HG03108 (cell line): Measurements from ENCODE around the gene USP5.
"Not testable (repeated sequence)": the region's sequence is repeated elsewhere in the genome, so short reads cannot be mapped to it uniquely, and the experiment has no call there.

Experiments used
- ATAC-seq: cut with Tn5 transposase; IDR thresholded peaks from one replicate; pipeline ENCODE4 v1.9.1; 2021; ENCODE audit warnings: moderate library complexity; ENCODE audit not compliant: unreplicated experiment

Gene USP5

GRCh38 chr12:6863586-6864321 is 11.8 kb downstream of the USP5 start:
- no peak for ATAC-seq

- not testable (repeated sequence) for ATAC-seq
These were observed 13.4 kb downstream of the USP5 start for GRCh38 chr12:6865307-6865706.

GRCh38 chr12:6866163-6866919 is 14.4 kb downstream of the USP5 start:
- no peak for ATAC-seq

DNA sequence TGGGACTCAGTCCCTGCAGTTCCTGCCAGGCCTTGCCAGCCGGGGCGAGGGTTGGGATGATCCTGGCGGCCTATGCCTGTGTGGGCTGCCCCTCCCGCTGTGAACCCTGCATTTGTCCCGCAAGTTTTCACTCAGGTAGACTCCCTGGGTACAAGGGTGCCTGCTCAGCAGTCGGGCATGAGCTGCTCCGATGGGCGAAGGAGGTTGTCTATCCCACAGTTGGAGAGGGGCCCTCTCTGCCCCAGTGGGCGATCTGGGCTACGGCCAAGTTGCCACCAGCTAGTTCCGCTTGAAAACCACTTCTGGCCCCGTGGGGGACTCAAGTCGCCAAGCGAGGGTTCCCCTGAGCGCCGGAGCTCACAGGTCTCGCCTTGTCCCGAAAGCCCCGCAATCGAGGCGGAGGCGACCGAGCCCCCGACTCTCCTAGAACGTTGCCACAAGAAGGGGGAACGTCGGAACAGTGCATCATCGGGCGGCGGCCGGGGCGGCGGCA is 15.0 kb downstream of the USP5 start:
- ATAC-seq: peak; percentile 1

GRCh38 chr12:6867413-6868210 is 15.7 kb downstream of the USP5 start, which contains the start of gene TPI1:
TPI1 (plus strand) TSS chr12:6867531; CDS start chr12:6867567, 36 bp downstream.
- ATAC-seq: peak; percentile 53

DNA sequence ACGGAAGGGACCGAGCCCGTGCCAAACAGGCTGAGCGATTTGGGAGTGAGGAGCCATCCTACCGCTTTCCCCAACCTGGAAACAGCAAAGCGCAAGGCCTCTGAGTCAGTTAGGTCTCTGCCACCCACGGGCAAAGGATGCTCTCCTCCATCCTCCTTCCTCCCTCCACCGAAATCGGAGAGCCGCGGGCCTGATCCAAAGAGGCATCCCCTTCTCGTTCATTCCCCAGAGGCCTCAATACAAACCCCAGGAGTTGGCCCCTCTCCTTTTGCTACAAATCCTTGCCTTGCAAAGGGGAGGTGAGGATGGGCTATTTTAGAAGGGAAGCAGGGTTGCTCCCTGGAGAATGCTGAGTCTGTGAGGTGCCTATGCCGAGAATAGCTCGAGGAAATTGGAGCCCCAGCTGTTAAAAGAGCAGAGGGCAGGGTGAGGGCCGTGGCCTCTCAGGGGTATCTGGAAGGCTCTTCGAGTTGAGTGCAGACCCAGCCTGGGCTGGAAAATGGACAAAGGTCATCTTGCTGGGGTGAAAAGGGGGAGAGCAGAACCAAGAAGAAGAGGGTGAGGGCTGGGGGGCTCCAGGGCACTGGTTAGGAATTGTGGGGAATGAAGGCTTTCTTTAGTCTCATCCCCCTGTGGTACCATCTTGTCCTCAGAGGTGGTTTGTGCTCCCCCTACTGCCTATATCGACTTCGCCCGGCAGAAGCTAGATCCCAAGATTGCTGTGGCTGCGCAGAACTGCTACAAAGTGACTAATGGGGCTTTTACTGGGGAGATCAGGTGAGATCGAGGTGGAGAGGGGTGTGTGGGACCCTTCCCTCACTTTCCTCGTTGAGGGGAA is 16.5 kb downstream of the USP5 start:
- no peak for ATAC-seq

DNA sequence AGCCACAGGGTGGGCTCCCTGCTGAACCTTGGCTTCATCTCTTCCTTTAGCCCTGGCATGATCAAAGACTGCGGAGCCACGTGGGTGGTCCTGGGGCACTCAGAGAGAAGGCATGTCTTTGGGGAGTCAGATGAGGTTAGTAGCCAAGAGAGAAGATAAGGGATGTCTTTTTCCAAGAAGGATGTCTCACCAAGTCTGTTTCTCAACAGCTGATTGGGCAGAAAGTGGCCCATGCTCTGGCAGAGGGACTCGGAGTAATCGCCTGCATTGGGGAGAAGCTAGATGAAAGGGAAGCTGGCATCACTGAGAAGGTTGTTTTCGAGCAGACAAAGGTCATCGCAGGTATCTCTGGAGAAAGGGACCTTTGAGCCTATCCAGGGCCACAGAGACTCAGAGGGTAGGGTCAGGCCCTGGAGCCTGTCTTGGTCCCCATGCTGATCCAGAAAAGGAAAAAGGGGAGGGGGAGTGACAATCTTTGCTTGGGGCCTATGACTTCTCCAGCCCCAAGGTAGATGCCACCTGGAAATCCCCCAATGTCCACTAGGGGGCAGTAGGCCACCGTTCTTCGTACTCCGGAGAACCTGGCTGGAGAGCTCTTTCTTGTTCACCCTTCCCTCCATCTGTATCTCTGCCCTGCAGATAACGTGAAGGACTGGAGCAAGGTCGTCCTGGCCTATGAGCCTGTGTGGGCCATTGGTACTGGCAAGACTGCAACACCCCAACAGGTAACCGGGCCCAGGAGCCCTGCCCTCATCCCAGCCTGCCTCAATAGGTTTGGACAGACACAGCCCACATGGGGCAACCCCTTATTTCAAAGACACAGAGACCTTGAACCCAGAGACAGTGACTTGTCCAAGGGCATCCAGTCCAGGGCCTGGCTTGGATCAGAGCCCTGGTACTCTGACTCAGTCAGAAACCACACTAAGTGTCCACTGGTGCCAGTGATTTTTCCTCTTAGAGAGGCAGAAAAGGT is 17.4 kb downstream of the USP5 start:
- ATAC-seq: no peak

DNA sequence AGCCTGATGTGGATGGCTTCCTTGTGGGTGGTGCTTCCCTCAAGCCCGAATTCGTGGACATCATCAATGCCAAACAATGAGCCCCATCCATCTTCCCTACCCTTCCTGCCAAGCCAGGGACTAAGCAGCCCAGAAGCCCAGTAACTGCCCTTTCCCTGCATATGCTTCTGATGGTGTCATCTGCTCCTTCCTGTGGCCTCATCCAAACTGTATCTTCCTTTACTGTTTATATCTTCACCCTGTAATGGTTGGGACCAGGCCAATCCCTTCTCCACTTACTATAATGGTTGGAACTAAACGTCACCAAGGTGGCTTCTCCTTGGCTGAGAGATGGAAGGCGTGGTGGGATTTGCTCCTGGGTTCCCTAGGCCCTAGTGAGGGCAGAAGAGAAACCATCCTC is 18.4 kb downstream of the USP5 start:
- not testable (repeated sequence) for ATAC-seq

DNA sequence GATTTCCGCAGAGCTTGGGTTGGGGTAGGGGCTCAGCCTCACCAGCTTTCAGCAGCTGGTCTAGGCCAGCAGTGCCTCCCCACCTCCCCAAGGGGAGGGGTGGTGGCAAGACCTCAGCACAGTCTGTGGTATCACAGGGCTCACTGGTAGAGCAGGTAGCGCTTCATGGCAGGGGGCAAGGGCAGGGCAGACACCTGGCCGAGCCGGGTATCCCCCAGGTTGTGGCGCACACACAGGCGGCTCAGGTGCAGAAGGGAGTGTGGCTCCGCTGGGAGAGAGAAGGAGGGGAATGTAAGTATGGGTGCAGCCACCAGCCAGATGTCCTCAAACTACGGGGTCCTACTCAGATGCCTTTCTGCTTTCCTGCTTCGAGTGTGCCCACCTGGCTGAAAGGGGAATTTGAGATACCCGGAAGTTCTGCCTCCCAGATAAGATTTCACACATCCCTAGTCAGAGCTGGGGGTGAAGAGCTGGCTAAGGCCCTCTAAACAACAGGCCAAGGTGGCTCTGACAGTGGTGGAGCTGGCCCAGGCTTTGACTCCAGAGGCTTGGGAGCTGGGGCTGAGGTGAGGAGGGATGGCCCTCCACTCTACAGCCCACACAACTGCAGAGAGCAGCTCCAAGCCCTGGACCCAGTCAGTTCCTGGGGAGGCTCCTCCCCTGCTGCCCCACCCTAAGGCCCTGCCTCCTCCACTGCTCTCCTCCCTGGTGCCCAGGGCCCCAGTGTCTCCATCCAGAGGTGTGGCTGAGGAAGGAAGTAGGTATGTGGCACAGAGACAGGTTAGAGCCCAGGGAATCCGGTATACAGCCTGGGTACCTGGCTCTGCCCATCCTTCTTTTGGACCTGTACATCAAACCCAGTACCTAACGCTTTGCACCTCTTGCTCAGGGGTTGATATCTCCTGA is 19.4 kb downstream of the USP5 start:
- ATAC-seq: no peak

DNA sequence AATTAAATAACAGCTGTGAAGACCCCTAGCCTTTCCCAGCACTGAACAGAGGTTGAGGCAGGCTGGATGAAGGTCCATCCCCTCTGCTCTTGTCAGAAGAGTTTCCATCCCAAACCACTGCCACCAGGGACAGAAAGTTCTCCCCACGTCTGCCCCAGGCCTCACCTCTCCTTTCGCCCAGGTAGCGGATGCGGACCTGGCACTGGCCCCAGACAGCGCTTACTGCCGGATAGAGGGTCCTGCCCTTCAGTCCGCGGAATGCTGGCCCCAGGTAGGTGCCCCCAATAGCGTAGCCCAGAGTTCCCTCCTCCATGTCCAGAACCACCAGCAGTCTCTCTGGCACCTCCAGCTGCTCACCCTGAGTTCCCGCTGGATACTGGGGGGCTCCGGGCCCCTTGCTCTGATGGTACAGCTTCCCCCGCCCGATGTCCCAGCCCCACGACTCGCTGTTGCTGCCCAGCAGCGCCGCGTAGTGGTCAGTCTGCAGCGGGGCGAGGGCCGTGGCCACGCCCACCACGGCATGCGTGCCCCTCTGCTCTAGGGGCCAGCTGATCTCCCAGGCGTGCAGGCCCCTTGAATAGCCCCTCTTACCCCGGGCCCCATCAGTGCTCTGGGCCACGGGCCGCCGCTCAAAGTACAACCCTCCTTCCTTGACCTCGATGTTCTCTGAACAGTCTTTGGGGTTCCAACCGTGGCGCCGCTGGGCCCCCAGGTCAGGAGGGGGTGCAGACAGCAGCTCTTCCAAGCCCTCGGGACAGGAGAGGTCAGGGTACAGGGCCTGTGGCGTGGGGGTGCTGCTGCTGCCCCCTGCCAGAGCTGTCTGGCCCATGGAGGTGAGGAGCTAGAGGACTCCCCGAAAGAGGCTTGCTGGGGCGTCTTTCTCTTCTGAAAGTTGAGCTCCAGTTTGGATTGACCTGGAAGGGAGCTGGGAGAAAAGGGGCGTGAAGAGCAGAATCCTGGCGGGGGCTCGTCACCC is 20.4 kb downstream of the USP5 start:
- peak; percentile 29 for ATAC-seq

GRCh38 chr12:6873094-6874014 is 21.4 kb downstream of the USP5 start, which contains the start of gene SPSB2:
SPSB2 (minus strand) TSS chr12:6873303; CDS start chr12:6872901, 402 bp downstream.
- ATAC-seq: peak; percentile 69

GRCh38 chr12:6874015-6874368 is 22.0 kb downstream of the USP5 start:
- ATAC-seq: not testable (repeated sequence)

DNA sequence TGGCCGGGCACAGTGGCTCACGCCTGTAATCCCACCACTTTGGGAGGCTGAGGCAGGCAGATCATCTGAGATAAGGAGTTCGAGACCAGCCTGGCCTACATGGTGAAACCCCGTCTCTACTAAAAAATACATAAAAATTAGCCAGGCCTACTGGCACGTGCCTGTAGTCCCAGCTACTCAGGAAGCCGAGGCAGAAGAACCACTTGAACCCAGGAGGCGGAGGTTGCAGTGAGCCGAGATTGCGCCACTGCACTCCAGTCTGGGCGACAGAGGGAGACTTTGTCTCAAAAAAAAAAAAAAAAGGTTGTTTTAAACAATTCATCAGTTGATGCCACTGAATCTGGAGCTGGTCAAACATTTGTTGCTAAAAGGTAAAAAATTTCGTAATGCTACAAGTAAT is 27.9 kb downstream of the USP5 start:
- not testable (repeated sequence) for ATAC-seq

GRCh38 chr12:6883252-6883651 is 31.3 kb downstream of the USP5 start:
- ATAC-seq: no peak

DNA sequence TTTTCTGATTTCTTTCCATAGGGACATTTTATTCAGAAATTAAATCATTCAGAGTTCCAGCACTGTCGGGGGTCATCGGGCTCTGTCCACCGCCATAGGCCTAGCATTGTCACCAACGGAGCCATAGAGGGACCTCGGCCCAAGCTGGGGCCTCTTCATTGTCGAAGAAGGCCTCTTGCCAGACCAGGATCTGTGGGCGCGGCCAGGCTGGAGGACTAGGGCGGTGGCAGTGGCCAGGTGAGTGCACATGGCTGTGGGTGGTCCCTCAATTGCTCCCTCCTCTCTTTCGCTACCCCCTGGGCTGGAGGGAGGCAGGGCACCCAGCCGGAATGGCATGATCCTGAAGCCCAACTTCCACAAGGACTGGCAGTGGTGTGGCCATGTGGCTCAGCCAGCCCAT is 31.7 kb downstream of the USP5 start:
- no peak for ATAC-seq

GRCh38 chr12:6884539-6884938 is 32.6 kb downstream of the USP5 start:
- ATAC-seq: no peak
